B cell (primary cell): ENCODE measurements around the gene ATP9B. TPM values are rescaled to one million over a fixed set of nuclear protein-coding genes. Genes with fewer than 3 reads are reported as not detected.

Experiments used
- ATAC-seq: fragments of 200-7000 bp; cut with Tn5 transposase; one replicate; pipeline ENCODE4 v1.10.0; 2021; ENCODE audit warnings: low read depth, mild to moderate bottlenecking, moderate number of reproducible peaks, moderate library complexity
- CTCF ChIA-PET: fragments of 350-600 bp; sonication (Branson Sonifier 250); formaldehyde crosslinking; loops from one replicate; lab custom pipeline; 2021; ENCODE audit warnings: antibody characterized with exemption, inconsistent platforms; lab: Charles Lee
- POLR2A ChIA-PET: fragments of 350-600 bp; sonication (Branson Sonifier 250); formaldehyde crosslinking; loops from one replicate; lab custom pipeline; 2021; ENCODE audit warnings: antibody characterized with exemption; lab: Charles Lee
- DNase-seq: peaks from one replicate; pipeline ENCODE4 v3.0.0; 2013
- H2AFZ ChIP-seq: 2 replicates; pipeline ENCODE4 v1.6.1; 2012; ENCODE audit warnings: mild to moderate bottlenecking, low read depth, low read length; ENCODE audit not compliant: insufficient read depth, poor library complexity, severe bottlenecking
- H3K27ac ChIP-seq, 2 donors: 1 replicate in 1 of 2; 2 replicates in 1 of 2; pipeline ENCODE4 v1.5.1; 2012 to 2013; ENCODE audit warnings: low read length in 2 of 2, mild to moderate bottlenecking in 2 of 2, moderate library complexity in 1 of 2
- H3K27me3 ChIP-seq, 4 experiments: fragments of 200-600 bp in 1 of 4; sonication (generic) in 1 of 4; replicated peaks in 1 of 4; 1 replicate in 2 of 4; 2 replicates in 2 of 4; pipeline versions ENCODE4 v1.6.1 to v1.7.0; 2013 to 2016; ENCODE audit warnings: low read length in 3 of 4, mild to moderate bottlenecking in 2 of 4, mixed read lengths in 1 of 4, moderate library complexity in 1 of 4; ENCODE audit not compliant: insufficient read depth in 4 of 4, control insufficient read depth in 3 of 4; ENCODE audit errors: control extremely low read depth in 1 of 4
- H3K36me3 ChIP-seq, 2 experiments: replicated peaks in 1 of 2; 1 replicate in 1 of 2; 2 replicates in 1 of 2; pipeline versions ENCODE4 v1.6.1 to v1.7.1; 2013; ENCODE audit warnings: low read length in 1 of 2; ENCODE audit not compliant: insufficient read depth in 2 of 2, control insufficient read depth in 1 of 2; ENCODE audit errors: control extremely low read depth in 1 of 2, extremely low read depth in 1 of 2
- H3K4me1 ChIP-seq, 2 donors: fragments of 200-600 bp in 1 of 2; sonication (generic) in 1 of 2; 1 replicate in 1 of 2; 2 replicates in 1 of 2; pipeline versions ENCODE4 v1.5.1 to v1.6.1; 2013 to 2017; ENCODE audit warnings: low read length in 2 of 2; ENCODE audit not compliant: control insufficient read depth in 2 of 2, insufficient read depth in 2 of 2
- H3K4me2 ChIP-seq: replicated peaks from 2 replicates; pipeline ENCODE3; 2012; ENCODE audit warnings: mild to moderate bottlenecking, low read depth, low read length; ENCODE audit not compliant: poor library complexity, severe bottlenecking
- H3K4me3 ChIP-seq, 5 experiments: fragments of 200-600 bp in 1 of 5; sonication (generic) in 1 of 5; 1 replicate in 3 of 5; 2 replicates in 2 of 5; pipeline versions ENCODE4 v1.5.1 to v1.7.0; 2011 to 2016; ENCODE audit warnings: low read length in 4 of 5, mild to moderate bottlenecking in 4 of 5, low read depth in 2 of 5, control low read depth in 1 of 5, moderate library complexity in 1 of 5; ENCODE audit not compliant: insufficient read depth in 1 of 5; ENCODE audit errors: control extremely low read depth in 1 of 5, extremely low read depth in 1 of 5
- H3K79me2 ChIP-seq: fragments of 200-600 bp; sonication (generic); one replicate; pipeline ENCODE4 v1.6.0; 2016; ENCODE audit warnings: low read length; ENCODE audit not compliant: control insufficient read depth, insufficient read depth
- H3K9ac ChIP-seq: fragments of 200-600 bp; sonication (generic); 2 replicates; pipeline ENCODE4 v1.6.1; 2017; ENCODE audit warnings: mild to moderate bottlenecking, low read length, moderate library complexity
- H3K9me3 ChIP-seq, 3 donors: one replicate each; pipeline versions ENCODE4 v1.6.1 to v1.7.1; 2013; ENCODE audit warnings: low read length in 2 of 3; ENCODE audit not compliant: control insufficient read depth in 2 of 3, insufficient read depth in 1 of 3; ENCODE audit errors: control extremely low read depth in 1 of 3
- H4K20me1 ChIP-seq: 2 replicates; pipeline ENCODE4 v1.6.0; 2012; ENCODE audit warnings: mild to moderate bottlenecking, low read length; ENCODE audit not compliant: insufficient read depth, control insufficient read depth, poor library complexity, severe bottlenecking
- H3K27ac Mint-ChIP-seq: one replicate; pipeline ENCODE4 v1.8.0; 2021; ENCODE audit warnings: mixed read lengths
- H3K27me3 Mint-ChIP-seq: one replicate; pipeline ENCODE4 v1.8.0; 2021; ENCODE audit warnings: mixed read lengths
- H3K4me1 Mint-ChIP-seq: one replicate; pipeline ENCODE4 v1.8.0; 2021; ENCODE audit warnings: mixed read lengths
- H3K4me3 Mint-ChIP-seq: one replicate; pipeline ENCODE4 v1.8.0; 2021; ENCODE audit warnings: mixed read lengths
- H3K9me3 Mint-ChIP-seq: one replicate; pipeline ENCODE4 v1.8.0; 2022; ENCODE audit warnings: mixed read lengths; ENCODE audit not compliant: insufficient read depth
- EZH2 ChIP-seq: IDR thresholded peaks from 2 replicates; pipeline ENCODE4 v1.6.1; 2012; ENCODE audit warnings: borderline replicate concordance, low read depth, mild to moderate bottlenecking, moderate library complexity, low read length; ENCODE audit not compliant: insufficient read depth, poor library complexity, severe bottlenecking
- WGBS: methylation state at CpG from one replicate; pipeline ENCODE4 v1.1.5; 2013; ENCODE audit warnings: missing lambda C conversion rate; ENCODE audit not compliant: insufficient coverage; 5-methylcytosine and 5-hydroxymethylcytosine counted together
- intact Hi-C: fragments of 100-400 bp; cut with micrococcal nuclease; formaldehyde crosslinking; loops from one replicate; pipeline ENCODE4 v1.10.0; 2022
- polyA plus RNA-seq: library from polyadenylated mRNA; depleted of rRNA; stranded (reverse); fragments of >200 nt; gene quantifications from 2 replicates; pipeline ENCODE4 v1.2.3, GENCODE V29; 2012
- total RNA-seq, 2 donors: library from RNA; stranded (reverse); fragments of 120-200 nt in 1 of 2; gene quantifications; 1 replicate in 1 of 2; 2 replicates in 1 of 2; pipeline versions ENCODE4 v1.2.3 to v1.2.4, GENCODE V29; 2013 to 2022
- TF ChIP-seq, protein P1 (sequence below): fragments of 200-600 bp; IDR thresholded peaks from one replicate; pipeline ENCODE4 v1.8.0; 2022; ENCODE audit warnings: antibody characterized with exemption, mild to moderate bottlenecking

The ATP9B gene
- total and polyA plus RNA-seq, 2 donors (not counting 1 experiment from before 2014, with no cell fraction given): 34.3 to 71.7 TPM

GRCh38 chr18:79102886-79103285 is 33.7 kb downstream of the ATP9B start:
- ChIA-PET CTCF (no interaction called here), POLR2A (no interaction called here)
- TF ChIP-seq EZH2: no peak
- TF ChIP-seq, protein P1, sequence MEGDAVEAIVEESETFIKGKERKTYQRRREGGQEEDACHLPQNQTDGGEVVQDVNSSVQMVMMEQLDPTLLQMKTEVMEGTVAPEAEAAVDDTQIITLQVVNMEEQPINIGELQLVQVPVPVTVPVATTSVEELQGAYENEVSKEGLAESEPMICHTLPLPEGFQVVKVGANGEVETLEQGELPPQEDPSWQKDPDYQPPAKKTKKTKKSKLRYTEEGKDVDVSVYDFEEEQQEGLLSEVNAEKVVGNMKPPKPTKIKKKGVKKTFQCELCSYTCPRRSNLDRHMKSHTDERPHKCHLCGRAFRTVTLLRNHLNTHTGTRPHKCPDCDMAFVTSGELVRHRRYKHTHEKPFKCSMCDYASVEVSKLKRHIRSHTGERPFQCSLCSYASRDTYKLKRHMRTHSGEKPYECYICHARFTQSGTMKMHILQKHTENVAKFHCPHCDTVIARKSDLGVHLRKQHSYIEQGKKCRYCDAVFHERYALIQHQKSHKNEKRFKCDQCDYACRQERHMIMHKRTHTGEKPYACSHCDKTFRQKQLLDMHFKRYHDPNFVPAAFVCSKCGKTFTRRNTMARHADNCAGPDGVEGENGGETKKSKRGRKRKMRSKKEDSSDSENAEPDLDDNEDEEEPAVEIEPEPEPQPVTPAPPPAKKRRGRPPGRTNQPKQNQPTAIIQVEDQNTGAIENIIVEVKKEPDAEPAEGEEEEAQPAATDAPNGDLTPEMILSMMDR: no peak
- H3K4me2 ChIP-seq: no peak overlapping the region
- H3K4me3 Mint-ChIP-seq: no peak overlapping the region
- no peaks in the 10 kb centered on the region for H3K27me3 ChIP-seq
- ATAC-seq (no peak), DNase-seq (no peak)
- H3K9ac ChIP-seq: no peak overlapping the region
- 83% methylated on average over 1 of the region's 5 CpGs for WGBS
- H3K27ac ChIP-seq: no peak overlapping the region
- intact Hi-C loops: no loop called here
- no peak overlapping the region for H2AFZ ChIP-seq
- H3K9me3 Mint-ChIP-seq: no peaks in the 10 kb centered on the region
- H3K27ac Mint-ChIP-seq: no peak overlapping the region
- peaks cover 0 to 8% (median 4%) of the 10 kb centered on the region in 3 donors for H3K9me3 ChIP-seq
- H3K79me2 ChIP-seq: peaks cover 56% of the 10 kb centered on the region
- peaks cover 0 to 4% of the 10 kb centered on the region in 2 donors for H3K4me1 ChIP-seq
- H3K4me3 ChIP-seq: no peak overlapping the region
- H3K36me3 ChIP-seq: peaks cover 3 to 19% of the 10 kb centered on the region in 2 experiments
- H4K20me1 ChIP-seq: peaks cover 17% of the 10 kb centered on the region
- peaks cover 13% of the 10 kb centered on the region for H3K4me1 Mint-ChIP-seq
- H3K27me3 Mint-ChIP-seq: no peaks in the 10 kb centered on the region

DNA sequence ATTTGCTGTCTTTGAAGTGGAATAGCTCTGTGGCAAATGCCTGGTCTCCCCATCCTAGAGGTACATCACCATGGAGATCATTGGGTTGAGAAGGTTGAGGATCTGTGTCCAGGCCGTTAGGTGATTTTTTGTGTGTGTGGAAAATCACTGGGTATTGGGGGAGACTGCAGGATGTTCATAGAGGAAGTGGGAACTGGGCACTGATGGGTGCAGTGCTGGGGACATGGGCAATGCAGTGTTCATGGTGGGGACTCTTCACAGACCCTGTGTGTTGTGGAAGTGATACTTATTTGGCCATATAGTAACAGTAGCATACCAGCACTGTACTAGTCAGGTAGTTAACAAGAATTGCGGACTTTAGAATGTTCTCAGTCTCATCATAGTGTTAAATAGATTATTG is 34.9 kb downstream of the ATP9B start:
- Mint-ChIP-seq H3K4me1 (peaks cover 13% of the 10 kb centered on the region), H3K27ac (no peak overlapping the region)

More for the DNA sequence above, 34.9 kb downstream of the ATP9B start:
- Histone ChIP-seq H3K9ac (no peak overlapping the region), H3K4me2 (no peak overlapping the region), H4K20me1 (peaks cover 17% of the 10 kb centered on the region), H3K27me3 (no peaks in the 10 kb centered on the region), H2AFZ (no peak overlapping the region), H3K4me3 (no peak overlapping the region), H3K9me3 (peaks cover 0 to 8% (median 0%) of the 10 kb centered on the region in 3 donors), H3K27ac (no peak overlapping the region), H3K36me3 (peaks cover 3 to 19% of the 10 kb centered on the region in 2 experiments), H3K4me1 (peaks cover 0 to 4% of the 10 kb centered on the region in 2 donors), H3K79me2 (peaks cover 51% of the 10 kb centered on the region)
- ChIA-PET CTCF (no interaction called here), POLR2A (no interaction called here)
- DNase-seq (peak; percentile 10), ATAC-seq (no peak)
- intact Hi-C loops: no loop called here
- TF ChIP-seq, protein P1: no peak
- TF ChIP-seq EZH2: no peak
- WGBS: 56% methylated on average over 1 of the region's 2 CpGs
- Mint-ChIP-seq H3K9me3 (no peaks in the 10 kb centered on the region), H3K27me3 (no peaks in the 10 kb centered on the region), H3K4me3 (no peak overlapping the region)
